GM23338 (cell line): ENCODE results near the gene EXOC2. TPM values are rescaled to one million over a fixed set of nuclear protein-coding genes. Genes with fewer than 3 reads are reported as not detected.

Experiments used
- ATAC-seq: fragments of 200-7000 bp; cut with Tn5 transposase; 3 replicates; pipeline ENCODE4 v1.9.1; 2020
- DNase-seq: peaks from one replicate; pipeline ENCODE4 v3.0.0-alpha.2; 2015; ENCODE audit warnings: low spot score
- H2AFZ ChIP-seq: fragments of 200-600 bp; sonication (generic); 2 replicates; pipeline ENCODE4 v1.8.0; 2016; ENCODE audit warnings: antibody characterized with exemption, mild to moderate bottlenecking, moderate library complexity
- H3F3A ChIP-seq: fragments of 200-600 bp; sonication (generic); replicated peaks from 2 replicates; pipeline ENCODE4 v1.8.0; 2017; ENCODE audit warnings: antibody characterized with exemption, mixed run types, low read depth
- H3K27ac ChIP-seq: fragments of 200-600 bp; sonication (generic); 2 replicates; pipeline ENCODE4 v1.6.1; 2016; ENCODE audit warnings: low read depth
- H3K27me3 ChIP-seq: fragments of 200-600 bp; sonication (generic); 2 replicates; pipeline ENCODE4 v1.8.0; 2016; ENCODE audit warnings: mild to moderate bottlenecking, mixed run types, moderate library complexity; ENCODE audit not compliant: insufficient read depth
- H3K36me3 ChIP-seq: fragments of 200-600 bp; sonication (generic); 2 replicates; pipeline ENCODE4 v1.8.0; 2016; ENCODE audit warnings: mild to moderate bottlenecking; ENCODE audit not compliant: insufficient read depth
- H3K4me1 ChIP-seq: fragments of 200-600 bp; sonication (generic); 2 replicates; pipeline ENCODE4 v1.8.0; 2016; ENCODE audit warnings: mild to moderate bottlenecking, moderate library complexity; ENCODE audit not compliant: insufficient read depth
- H3K4me2 ChIP-seq: fragments of 200-600 bp; sonication (generic); 2 replicates; pipeline ENCODE4 v1.7.1; 2017; ENCODE audit warnings: mixed run types
- H3K4me3 ChIP-seq: fragments of 200-600 bp; sonication (generic); 2 replicates; pipeline ENCODE4 v1.6.1; 2016; ENCODE audit warnings: mixed run types
- H3K79me2 ChIP-seq: fragments of 200-600 bp; sonication (generic); replicated peaks from 2 replicates; pipeline ENCODE4 v1.8.0; 2017; ENCODE audit warnings: mild to moderate bottlenecking; ENCODE audit not compliant: insufficient read depth
- H3K9me2 ChIP-seq: fragments of 200-600 bp; sonication (generic); 2 replicates; pipeline ENCODE4 v1.8.0; 2017; ENCODE audit not compliant: insufficient read depth
- H4K20me1 ChIP-seq: fragments of 200-600 bp; sonication (generic); replicated peaks from 2 replicates; pipeline ENCODE4 v1.8.0; 2017; ENCODE audit warnings: mild to moderate bottlenecking; ENCODE audit not compliant: insufficient read depth
- H3K27ac Mint-ChIP-seq: 2 replicates; pipeline ENCODE4 v1.8.0; 2020; ENCODE audit warnings: inconsistent platforms, mild to moderate bottlenecking, moderate library complexity, mixed read lengths
- H3K27me3 Mint-ChIP-seq: 3 replicates; pipeline ENCODE4 v1.8.0; 2022; ENCODE audit warnings: low read depth, mild to moderate bottlenecking, moderate library complexity, mixed read lengths, inconsistent platforms; ENCODE audit not compliant: insufficient read depth, poor library complexity
- H3K36me3 Mint-ChIP-seq: 3 replicates; pipeline ENCODE4 v1.8.0; 2021; ENCODE audit warnings: low read depth, mild to moderate bottlenecking, inconsistent platforms, moderate library complexity, mixed read lengths
- H3K4me1 Mint-ChIP-seq: 3 replicates; pipeline ENCODE4 v1.8.0; 2020; ENCODE audit warnings: mild to moderate bottlenecking, inconsistent platforms, mixed read lengths
- H3K4me3 Mint-ChIP-seq: 3 replicates; pipeline ENCODE4 v1.8.0; 2021; ENCODE audit warnings: moderate library complexity, mild to moderate bottlenecking, inconsistent platforms, mixed read lengths
- H3K9me3 Mint-ChIP-seq: 3 replicates; pipeline ENCODE4 v1.8.0; 2020; ENCODE audit warnings: moderate library complexity, mild to moderate bottlenecking, inconsistent platforms, mixed read lengths
- CTCF ChIP-seq, 2 experiments: fragments of 200-600 bp in 1 of 2; sonication (generic) in 1 of 2; conservative IDR thresholded peaks; 2 replicates each; pipeline versions ENCODE4 v1.5.1 to v1.6.1; 2016 to 2017; ENCODE audit warnings: antibody characterized with exemption in 2 of 2, low read depth in 2 of 2, mild to moderate bottlenecking in 2 of 2, moderate library complexity in 1 of 2
- ETS1 ChIP-seq: IDR thresholded peaks from 2 replicates; pipeline ENCODE4 v1.6.1; 2016; ENCODE audit warnings: antibody characterized with exemption
- EZH2 ChIP-seq: fragments of 200-600 bp; sonication (generic); IDR thresholded peaks from one replicate; pipeline ENCODE4 v1.8.0; 2017; ENCODE audit warnings: antibody characterized with exemption, mild to moderate bottlenecking, low read depth; ENCODE audit not compliant: unreplicated experiment
- EZH2phosphoT487 ChIP-seq: fragments of 200-600 bp; sonication (generic); IDR thresholded peaks from one replicate; pipeline ENCODE4 v1.8.1; 2018; ENCODE audit warnings: antibody characterized with exemption; ENCODE audit not compliant: unreplicated experiment
- POLR2AphosphoS5 ChIP-seq: IDR thresholded peaks from 2 replicates; pipeline ENCODE4 v1.6.1; 2016; ENCODE audit warnings: antibody characterized with exemption, low read depth
- REST ChIP-seq: IDR thresholded peaks from one replicate; pipeline ENCODE4 v1.6.1; 2018; ENCODE audit warnings: antibody characterized with exemption; ENCODE audit not compliant: unreplicated experiment
- STAT1 ChIP-seq: IDR thresholded peaks from one replicate; pipeline ENCODE4 v1.6.1; 2016; ENCODE audit warnings: antibody characterized with exemption; ENCODE audit not compliant: unreplicated experiment
- ZNF462 ChIP-seq: fragments of 250-450 bp; sonication (Bioruptor Pico); IDR thresholded peaks from 2 replicates; pipeline ENCODE4 v1.5.0; 2020; ENCODE audit warnings: mild to moderate bottlenecking, moderate library complexity
- polyA plus RNA-seq: library from polyadenylated mRNA; unstranded; fragments of >200 nt; fragmentation: Nextera tagmentation; extraction: Ambion mirVana; gene quantifications from 2 replicates; pipeline ENCODE4 v1.2.1, GENCODE V29; 2016
- total RNA-seq: library from RNA; depleted of rRNA; stranded (reverse); fragments of >200 nt; shearing (Covaris generic); gene quantifications from 2 replicates; pipeline ENCODE4 v1.2.3, GENCODE V29; 2014

The EXOC2 gene
- total and polyA plus RNA-seq, 2 experiments from 2014 or later = 28.7 to 93.6 TPM

- Histone ChIP-seq H3K4me3 (peak overlapping the region; percentile 38; the same call in 1 of the 2 replicates), H3K9me2 (no peaks in the 10 kb centered on the region), H3K36me3 (no peaks in the 10 kb centered on the region), H3K79me2 (peaks cover 88% of the 10 kb centered on the region), H2AFZ (no peak overlapping the region), H3K4me1 (peaks cover 81% of the 10 kb centered on the region), H4K20me1 (no peaks in the 10 kb centered on the region), H3K4me2 (peak overlapping the region; percentile 69), H3K27ac (peak overlapping the region; percentile 99), H3F3A (0 out of 2 replicates have a peak, but pooled peaks cover 10% of the 10 kb centered on the region), H3K27me3 (no peaks in the 10 kb centered on the region)
- ATAC-seq (peak; percentile 71), DNase-seq (peak; percentile 76)
- Mint-ChIP-seq H3K27ac (peak overlapping the region; percentile 99), H3K36me3 (peaks cover 18% of the 10 kb centered on the region), H3K4me1 (peaks cover 72% of the 10 kb centered on the region), H3K9me3 (peaks cover 9% of the 10 kb centered on the region; the same call in 2 of the 3 replicates), H3K27me3 (no peaks in the 10 kb centered on the region), H3K4me3 (peak overlapping the region; percentile 7; the same call in 1 of the 3 replicates)
- TF ChIP-seq REST (no peak), POLR2AphosphoS5 (no peak), EZH2 (no peak), EZH2phosphoT487 (no peak), STAT1 (no peak), ZNF462 (0 out of 2 replicates have a peak, but pooled peaks have one; percentile 44), CTCF (conservative IDR thresholded peaks at IDR 0.05; ENCODE audit: low read depth in 2 of 2) (peak; percentile 25 to 55; a peak in 3 of 4 replicates), ETS1 (no peak)
Measured at GRCh38 chr6:659716-660581, 33.0 kb downstream of the EXOC2 start.
